ENCODE data around the gene SLC6A6. TPM values are rescaled to one million over a fixed set of nuclear protein-coding genes. Genes with fewer than 3 reads are reported as not detected.

SLC6A6 gene
- polyA plus RNA-seq, 1 donor (not counting 4 experiments of a cell fraction or from before 2014, with no cell fraction given): 8.3 TPM

DNA sequence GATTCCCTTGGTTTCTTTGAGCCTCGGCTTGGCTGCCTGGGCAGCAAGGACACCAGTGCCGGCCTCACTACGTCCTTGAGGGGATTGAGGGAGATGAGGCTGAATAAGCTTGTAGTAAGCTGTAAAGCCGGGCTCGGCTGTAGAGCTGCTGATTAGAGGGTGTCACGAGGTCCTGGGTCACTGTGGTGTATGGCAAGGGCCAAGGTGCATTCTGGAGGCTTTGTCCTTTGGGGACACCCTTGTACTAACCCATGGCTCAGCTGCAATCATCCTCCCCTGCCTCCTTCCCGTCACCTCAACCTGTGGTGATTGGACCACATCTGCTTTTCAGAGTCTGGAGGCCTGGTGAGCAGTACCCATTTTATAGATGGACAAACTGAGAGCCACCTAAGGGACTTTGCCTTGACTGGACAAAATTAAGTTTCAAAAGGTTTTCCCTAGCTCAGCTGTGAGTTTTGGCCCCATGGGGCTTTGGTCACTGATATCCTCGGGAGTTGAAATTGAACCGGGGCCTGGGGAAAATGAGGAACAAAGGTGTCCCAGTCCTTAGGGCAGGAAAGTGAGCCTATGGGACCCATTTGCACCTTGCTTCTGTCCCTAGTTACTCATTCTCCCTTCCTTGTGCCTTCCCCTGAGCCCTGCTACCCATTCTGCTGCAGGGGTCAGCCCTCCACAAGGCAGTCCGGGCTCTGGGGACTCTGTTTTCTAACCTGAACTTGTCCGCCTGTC, 2.4 kb downstream of the SLC6A6 start:
- dilution Hi-C loops (cut with MboI; ENCODE audit: extremely low pct_ligation_motif_present, low sequenced_read_pairs): no loop called here
- peak overlapping the region; percentile 46 for H3K9ac ChIP-seq (ENCODE audit: control insufficient read depth, extremely low read depth, insufficient read depth, low read length)
- peak overlapping the region; percentile 2 for H3K27ac ChIP-seq (ENCODE audit: control insufficient read depth, insufficient read depth, low read length)
- H3K4me1 ChIP-seq (ENCODE audit: control insufficient read depth, extremely low read depth, insufficient read depth, low read length): peaks cover 38% of the 10 kb centered on the region
- peak overlapping the region; percentile 100 for H3K4me2 ChIP-seq (ENCODE audit: control insufficient read depth, extremely low read depth, insufficient read depth, low read depth, low read length)
- H3K27me3 ChIP-seq (ENCODE audit: control insufficient read depth, extremely low read depth, insufficient read depth, low read length): no peaks in the 10 kb centered on the region
- H3K79me2 ChIP-seq (ENCODE audit: control insufficient read depth, insufficient read depth, low read length): peaks cover 46% of the 10 kb centered on the region
- DNase-seq (ENCODE audit: low read depth, low spot score) (no peak), FAIRE-seq (no peak)
- no peaks in the 10 kb centered on the region for H3K9me1 ChIP-seq (ENCODE audit: control insufficient read depth, extremely low read depth, insufficient read depth, low read length)
- H4K20me1 ChIP-seq (ENCODE audit: control insufficient read depth, extremely low read depth, insufficient read depth, low read length): peaks cover 4% of the 10 kb centered on the region
- H3K4me3 ChIP-seq (ENCODE audit: control insufficient read depth in 2 of 3, extremely low read depth in 1 of 3, insufficient read depth in 2 of 3, low read depth in 1 of 3, low read length in 3 of 3): peak overlapping the region in 2 of 3 experiments; percentile 35 to 79
- H3K36me3 ChIP-seq (ENCODE audit: control insufficient read depth in 2 of 2, extremely low read depth in 1 of 2, insufficient read depth in 2 of 2, low read length in 2 of 2): peaks cover 0 to 3% of the 10 kb centered on the region in 2 experiments
- TF ChIP-seq, protein P1, sequence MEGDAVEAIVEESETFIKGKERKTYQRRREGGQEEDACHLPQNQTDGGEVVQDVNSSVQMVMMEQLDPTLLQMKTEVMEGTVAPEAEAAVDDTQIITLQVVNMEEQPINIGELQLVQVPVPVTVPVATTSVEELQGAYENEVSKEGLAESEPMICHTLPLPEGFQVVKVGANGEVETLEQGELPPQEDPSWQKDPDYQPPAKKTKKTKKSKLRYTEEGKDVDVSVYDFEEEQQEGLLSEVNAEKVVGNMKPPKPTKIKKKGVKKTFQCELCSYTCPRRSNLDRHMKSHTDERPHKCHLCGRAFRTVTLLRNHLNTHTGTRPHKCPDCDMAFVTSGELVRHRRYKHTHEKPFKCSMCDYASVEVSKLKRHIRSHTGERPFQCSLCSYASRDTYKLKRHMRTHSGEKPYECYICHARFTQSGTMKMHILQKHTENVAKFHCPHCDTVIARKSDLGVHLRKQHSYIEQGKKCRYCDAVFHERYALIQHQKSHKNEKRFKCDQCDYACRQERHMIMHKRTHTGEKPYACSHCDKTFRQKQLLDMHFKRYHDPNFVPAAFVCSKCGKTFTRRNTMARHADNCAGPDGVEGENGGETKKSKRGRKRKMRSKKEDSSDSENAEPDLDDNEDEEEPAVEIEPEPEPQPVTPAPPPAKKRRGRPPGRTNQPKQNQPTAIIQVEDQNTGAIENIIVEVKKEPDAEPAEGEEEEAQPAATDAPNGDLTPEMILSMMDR (optimal IDR thresholded peaks at IDR 0.05 in 1 of 3, IDR thresholded peaks at IDR 0.05 in 1 of 3, conservative IDR thresholded peaks at IDR 0.05 in 1 of 3; ENCODE audit: extremely low read depth in 1 of 3, insufficient read depth in 2 of 3, low read length in 3 of 3): no peak
- TF ChIP-seq EZH2 (IDR thresholded peaks at IDR 0.05; ENCODE audit: low read length): no peak
- no peaks in the 10 kb centered on the region for H3K9me3 ChIP-seq (ENCODE audit: control insufficient read depth, low read depth, low read length)
- H2AFZ ChIP-seq (ENCODE audit: control insufficient read depth, low read length): no peak overlapping the region

DNA sequence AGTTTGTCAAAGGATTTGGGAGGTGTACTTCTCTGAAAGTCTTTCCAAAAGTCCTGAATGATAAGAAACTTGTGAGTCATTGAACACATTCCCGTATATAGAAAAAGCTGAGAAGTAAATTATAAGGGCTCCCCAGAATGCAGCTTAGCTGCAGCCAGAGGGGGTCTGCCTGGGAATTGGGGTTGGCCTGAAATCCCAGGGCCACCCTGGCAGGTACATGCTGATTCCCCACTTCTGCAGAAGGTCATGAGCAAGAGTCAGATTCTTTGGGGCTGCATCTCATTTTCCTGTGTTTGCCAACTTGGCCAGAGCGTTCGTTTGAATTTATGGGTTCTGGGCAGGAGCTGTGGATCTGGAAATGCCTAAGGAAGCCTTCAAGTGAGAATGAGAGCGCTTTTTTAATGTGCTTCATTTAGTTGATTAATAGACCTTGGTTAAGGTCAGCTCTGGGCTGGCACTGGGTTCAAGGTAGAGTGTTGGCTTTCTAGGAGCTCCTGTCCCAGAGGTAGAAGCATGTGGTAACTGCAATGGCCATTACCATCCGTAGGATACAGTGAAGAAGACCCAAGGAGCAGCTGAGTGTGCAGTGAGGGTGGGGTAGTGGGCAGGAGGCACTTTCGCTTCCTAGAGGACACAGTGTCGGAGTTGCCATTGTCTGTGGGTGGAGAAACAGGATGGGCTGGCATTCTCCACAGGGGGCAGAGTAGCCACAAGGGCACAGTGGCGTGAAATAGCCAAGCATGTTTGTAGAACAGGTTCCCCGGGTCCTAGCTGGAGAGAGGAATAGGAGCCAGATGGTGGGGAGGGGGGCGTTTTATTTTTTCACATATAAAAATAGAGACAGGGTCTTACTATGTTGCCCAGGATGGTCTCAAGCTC, 3.2 kb downstream of the SLC6A6 start:
- TF ChIP-seq, protein P1 (optimal IDR thresholded peaks at IDR 0.05 in 1 of 3, IDR thresholded peaks at IDR 0.05 in 1 of 3, conservative IDR thresholded peaks at IDR 0.05 in 1 of 3; ENCODE audit: extremely low read depth in 1 of 3, insufficient read depth in 2 of 3, low read length in 3 of 3): no peak
- no peak for TF ChIP-seq EZH2 (IDR thresholded peaks at IDR 0.05; ENCODE audit: low read length)
- dilution Hi-C loops (cut with MboI; ENCODE audit: extremely low pct_ligation_motif_present, low sequenced_read_pairs): no loop called here
- Histone ChIP-seq H3K27me3 (ENCODE audit: control insufficient read depth, extremely low read depth, insufficient read depth, low read length) (no peaks in the 10 kb centered on the region), H3K4me2 (ENCODE audit: control insufficient read depth, extremely low read depth, insufficient read depth, low read depth, low read length) (peak overlapping the region; percentile 100), H3K9me1 (ENCODE audit: control insufficient read depth, extremely low read depth, insufficient read depth, low read length) (no peaks in the 10 kb centered on the region), H2AFZ (ENCODE audit: control insufficient read depth, low read length) (no peak overlapping the region), H3K4me3 (ENCODE audit: control insufficient read depth in 2 of 3, extremely low read depth in 1 of 3, insufficient read depth in 2 of 3, low read depth in 1 of 3, low read length in 3 of 3) (no peak overlapping the region), H3K36me3 (ENCODE audit: control insufficient read depth in 2 of 2, extremely low read depth in 1 of 2, insufficient read depth in 2 of 2, low read length in 2 of 2) (peaks cover 0 to 3% of the 10 kb centered on the region in 2 experiments), H3K4me1 (ENCODE audit: control insufficient read depth, extremely low read depth, insufficient read depth, low read length) (peaks cover 46% of the 10 kb centered on the region), H3K79me2 (ENCODE audit: control insufficient read depth, insufficient read depth, low read length) (peaks cover 46% of the 10 kb centered on the region), H3K9ac (ENCODE audit: control insufficient read depth, extremely low read depth, insufficient read depth, low read length) (no peak overlapping the region), H3K27ac (ENCODE audit: control insufficient read depth, insufficient read depth, low read length) (peak overlapping the region; percentile 2), H4K20me1 (ENCODE audit: control insufficient read depth, extremely low read depth, insufficient read depth, low read length) (peaks cover 4% of the 10 kb centered on the region), H3K9me3 (ENCODE audit: control insufficient read depth, low read depth, low read length) (no peaks in the 10 kb centered on the region)
- DNase-seq (ENCODE audit: low read depth, low spot score) (no peak), FAIRE-seq (no peak)
